PFSK-1 (cell line): ENCODE results near the gene REXO4.

Source experiments
- FOXP2 ChIP-seq: optimal IDR thresholded peaks from 2 replicates; pipeline ENCODE3; 2011; ENCODE audit warnings: borderline replicate concordance, control low read depth, inconsistent platforms; ENCODE audit not compliant: insufficient read depth; ENCODE audit errors: extremely low read length, extremely low read depth
- POLR2AphosphoS5 ChIP-seq: IDR thresholded peaks from 2 replicates; pipeline ENCODE4 v1.6.1; 2012; ENCODE audit warnings: low read depth, mild to moderate bottlenecking, control low read depth, low read length, moderate library complexity
- REST ChIP-seq, 2 experiments: IDR thresholded peaks; 2 replicates each; pipeline versions ENCODE4 v1.6.1 to v1.8.0; 2011 to 2012; ENCODE audit warnings: low read depth in 2 of 2, low read length in 2 of 2, control low read depth in 1 of 2, inconsistent platforms in 1 of 2, mild to moderate bottlenecking in 1 of 2, moderate library complexity in 1 of 2; ENCODE audit not compliant: insufficient read depth in 1 of 2
- TAF1 ChIP-seq: IDR thresholded peaks from 2 replicates; pipeline ENCODE4 v1.6.1; 2012; ENCODE audit warnings: low read length, control low read depth, borderline replicate concordance; ENCODE audit not compliant: insufficient read depth

- TF ChIP-seq REST (IDR thresholded peaks at IDR 0.05; ENCODE audit: insufficient read depth in 1 of 2, low read depth in 2 of 2, low read length in 2 of 2) (no peak), POLR2AphosphoS5 (no peak), TAF1 (no peak), FOXP2 (no peak)
These were observed 47.1 kb downstream of the REXO4 start for GRCh38 chr9:133370685-133371084.
